NCI-H1930 (cell line): ENCODE measurements around the gene RNF150.

ENCODE experiments used
- DNase-seq, 2 experiments: peaks; one replicate each; lab custom pipeline; 2025; lab: John Stamatoyannopoulos, UW

The RNF150 gene

GRCh38 chr4:140976768-140977167 lies 156.5 kb downstream of the RNF150 start:
- no peak for DNase-seq

- DNase-seq: no peak
Observed at GRCh38 chr4:140971077-140971792, 162.0 kb downstream of the RNF150 start.

GRCh38 chr4:140969296-140969695 lies 164.0 kb downstream of the RNF150 start:
- DNase-seq: no peak

GRCh38 chr4:140968371-140968770 lies 164.9 kb downstream of the RNF150 start:
- DNase-seq: no peak

- no peak for DNase-seq
Observed at GRCh38 chr4:140963883-140964282, 169.4 kb downstream of the RNF150 start.

GRCh38 chr4:140955641-140956040 lies 177.6 kb downstream of the RNF150 start:
- DNase-seq: no peak

GRCh38 chr4:140952717-140953116 lies 180.6 kb downstream of the RNF150 start:
- no peak for DNase-seq

- no peak for DNase-seq
Observed at GRCh38 chr4:140947506-140947905, 185.8 kb downstream of the RNF150 start.

GRCh38 chr4:140945106-140945505 lies 188.2 kb downstream of the RNF150 start:
- no peak for DNase-seq

GRCh38 chr4:140944572-140944971 lies 188.7 kb downstream of the RNF150 start:
- DNase-seq: no peak

- no peak for DNase-seq
Observed at GRCh38 chr4:140944199-140944515, 189.1 kb downstream of the RNF150 start.

GRCh38 chr4:140943486-140944198 lies 189.6 kb downstream of the RNF150 start:
- DNase-seq: no peak

GRCh38 chr4:140940589-140940988 lies 192.7 kb downstream of the RNF150 start:
- DNase-seq: no peak

GRCh38 chr4:140937866-140938265 lies 195.4 kb downstream of the RNF150 start:
- no peak for DNase-seq

GRCh38 chr4:140935254-140935653 lies 198.0 kb downstream of the RNF150 start:
- no peak for DNase-seq

- DNase-seq: no peak
Observed at GRCh38 chr4:140932501-140933045, 200.7 kb downstream of the RNF150 start.

GRCh38 chr4:140931911-140932310 lies 201.4 kb downstream of the RNF150 start:
- no peak for DNase-seq

- no peak for DNase-seq
Observed at GRCh38 chr4:140930557-140930956, 202.7 kb downstream of the RNF150 start.

- no peak for DNase-seq
Observed at GRCh38 chr4:140930011-140930410, 203.3 kb downstream of the RNF150 start.

- no peak for DNase-seq
Observed at GRCh38 chr4:140928880-140929279, 204.4 kb downstream of the RNF150 start.

GRCh38 chr4:140926672-140927071 lies 206.6 kb downstream of the RNF150 start:
- DNase-seq: no peak

GRCh38 chr4:140925417-140925816 lies 207.9 kb downstream of the RNF150 start:
- DNase-seq: no peak

- DNase-seq: no peak
Observed at GRCh38 chr4:140924761-140925392, 208.4 kb downstream of the RNF150 start.
